ENCODE results near the gene MTM1. TPM values are rescaled to one million over a fixed set of nuclear protein-coding genes. Genes with fewer than 3 reads are reported as not detected.

The MTM1 gene
- total and polyA plus RNA-seq, 9 of the 15 experiments (the other 6 are each of a cell fraction or from before 2014, with no cell fraction given): 5.6 to 13.3 (median 9.5) TPM

GRCh38 chrX:150644422-150644821, 76.0 kb downstream of the MTM1 start:
- CTCF ChIA-PET (ENCODE audit: low intra/inter-chr PET ratio): no interaction called here
- intact Hi-C loops (cut with micrococcal nuclease): no loop called here
- Histone ChIP-seq H2AFZ (ENCODE audit: low read depth, low read length) (no peak overlapping the region), H3K4me1 (replicated peaks in 1 of 2; ENCODE audit: control insufficient read depth in 2 of 2, insufficient read depth in 2 of 2, low read length in 2 of 2) (no peaks in the 10 kb centered on the region), H3K27ac (ENCODE audit: extremely low read depth, low read depth, low read length) (no peak overlapping the region), H3K9me3 (replicated peaks; ENCODE audit: control insufficient read depth, insufficient read depth, low read depth, low read length) (no peaks in the 10 kb centered on the region), H4K20me1 (replicated peaks; ENCODE audit: control insufficient read depth, insufficient read depth, low read length) (no peaks in the 10 kb centered on the region), H3K9ac (ENCODE audit: insufficient read depth in 1 of 2, low read depth in 2 of 2, low read length in 2 of 2) (no peak overlapping the region), H3K79me2 (ENCODE audit: control insufficient read depth, insufficient read depth, low read length) (no peaks in the 10 kb centered on the region), H3K4me3 (no peak overlapping the region), H3K36me3 (ENCODE audit: control insufficient read depth, insufficient read depth, low read length) (peaks cover 4% of the 10 kb centered on the region; the same call in 2 of the 3 replicates), H3K9me1 (ENCODE audit: control insufficient read depth, insufficient read depth, low read length) (no peaks in the 10 kb centered on the region), H3K4me2 (ENCODE audit: insufficient read depth, low read length) (no peak overlapping the region), H3K27me3 (ENCODE audit: control insufficient read depth in 2 of 2, insufficient read depth in 2 of 2, low read length in 2 of 2) (no peaks in the 10 kb centered on the region)
- DNase-seq (ENCODE audit: extremely low read depth in 1 of 4, low spot score in 3 of 4) (no peak), FAIRE-seq (no peak), ATAC-seq (no peak)
- BruUV-seq (replicated peaks): no TSS peak
- in situ Hi-C loops (cut with MboI): no loop called here
- POLR2A ChIA-PET: no interaction called here
- 51% methylated on average over 4 of the region's 4 CpGs for WGBS (ENCODE audit: insufficient coverage, low coverage, missing lambda C conversion rate)
- TF ChIP-seq HIVEP1 (CRISPR knock-in tag; IDR thresholded peaks at IDR 0.05): no peak
- TF ChIP-seq PRMT5 (CRISPR knock-in tag; IDR thresholded peaks at IDR 0.05): no peak
- no peak for TF ChIP-seq NR2C1 (IDR thresholded peaks at IDR 0.05)
- TF ChIP-seq NR2C1 (tag; IDR thresholded peaks at IDR 0.05): no peak

GRCh38 chrX:150647331-150647730, 78.9 kb downstream of the MTM1 start:
- no TSS peak for BruUV-seq (replicated peaks)
- in situ Hi-C loops (cut with MboI) (no loop called here), intact Hi-C loops (cut with micrococcal nuclease) (no loop called here)
- Histone ChIP-seq H3K27me3 (ENCODE audit: control insufficient read depth in 2 of 2, insufficient read depth in 2 of 2, low read length in 2 of 2) (no peaks in the 10 kb centered on the region), H4K20me1 (replicated peaks; ENCODE audit: control insufficient read depth, insufficient read depth, low read length) (no peaks in the 10 kb centered on the region), H2AFZ (ENCODE audit: low read depth, low read length) (no peak overlapping the region), H3K36me3 (ENCODE audit: control insufficient read depth, insufficient read depth, low read length) (peaks cover 7% of the 10 kb centered on the region; the same call in 2 of the 3 replicates), H3K9ac (ENCODE audit: insufficient read depth in 1 of 2, low read depth in 2 of 2, low read length in 2 of 2) (no peak overlapping the region), H3K79me2 (ENCODE audit: control insufficient read depth, insufficient read depth, low read length) (no peaks in the 10 kb centered on the region), H3K4me3 (no peak overlapping the region), H3K9me1 (ENCODE audit: control insufficient read depth, insufficient read depth, low read length) (no peaks in the 10 kb centered on the region), H3K9me3 (replicated peaks; ENCODE audit: control insufficient read depth, insufficient read depth, low read depth, low read length) (no peaks in the 10 kb centered on the region), H3K27ac (ENCODE audit: extremely low read depth, low read depth, low read length) (no peak overlapping the region), H3K4me2 (ENCODE audit: insufficient read depth, low read length) (no peak overlapping the region), H3K4me1 (replicated peaks in 1 of 2; ENCODE audit: control insufficient read depth in 2 of 2, insufficient read depth in 2 of 2, low read length in 2 of 2) (no peaks in the 10 kb centered on the region)
- WGBS (ENCODE audit: insufficient coverage, low coverage, missing lambda C conversion rate): 72% methylated on average over 3 of the region's 5 CpGs
- FAIRE-seq (no peak), DNase-seq (ENCODE audit: extremely low read depth in 1 of 4, low spot score in 3 of 4) (no peak), ATAC-seq (no peak)
- ChIA-PET CTCF (ENCODE audit: low intra/inter-chr PET ratio) (no interaction called here), POLR2A (no interaction called here)
- TF ChIP-seq FOXA1 (IDR thresholded peaks at IDR 0.05; ENCODE audit: borderline replicate concordance) (no peak), SP1 (CRISPR knock-in tag; IDR thresholded peaks at IDR 0.05) (no peak), SMARCE1 (IDR thresholded peaks at IDR 0.05) (no peak), SNIP1 (IDR thresholded peaks at IDR 0.05; ENCODE audit: low read depth) (no peak), U2AF1 (optimal IDR thresholded peaks at IDR 0.05; ENCODE audit: low read depth, low read length) (no peak), GABPA (tag; conservative IDR thresholded peaks at IDR 0.05; ENCODE audit: low read depth) (no peak), ARID2 (IDR thresholded peaks at IDR 0.05) (no peak), RBM15 (IDR thresholded peaks at IDR 0.05; ENCODE audit: insufficient read depth, low read length) (no peak), ZNF274 (IDR thresholded peaks at IDR 0.05; ENCODE audit: borderline replicate concordance, low read depth, low read length) (no peak), LCOR (CRISPR knock-in tag; IDR thresholded peaks at IDR 0.05) (no peak), ZBTB43 (CRISPR knock-in tag; IDR thresholded peaks at IDR 0.05) (no peak), MEIS2 (IDR thresholded peaks at IDR 0.05; ENCODE audit: partially characterized antibody) (no peak), ZNF668 (CRISPR knock-in tag; IDR thresholded peaks at IDR 0.05) (no peak)
